Caco-2 (cell line): Measurements from ENCODE around the gene ENC1. TPM values are rescaled to one million over a fixed set of nuclear protein-coding genes. Genes with fewer than 3 reads are reported as not detected.

Experiments used
- BruUV-seq: library from RNA; stranded (reverse); fragments of 400-500 nt; replicated peaks from 2 replicates; lab custom pipeline; 2021; lab: Mats Ljungman, UMichigan
- CTCF ChIA-PET: fragments of 300-600 bp; sonication (Branson Sonifier 250); formaldehyde crosslinking; loops from one replicate; lab custom pipeline; 2022; ENCODE audit warnings: antibody characterized with exemption; lab: Charles Lee
- POLR2A ChIA-PET: fragments of 300-600 bp; sonication (Branson Sonifier 250); formaldehyde crosslinking; loops from one replicate; lab custom pipeline; 2022; ENCODE audit warnings: antibody characterized with exemption; lab: Charles Lee
- DNase-seq, 2 experiments: peaks; one replicate each; pipeline versions ENCODE4 v3.0.0 to v3.0.0-alpha.2; 2020 to 2022
- H3K27me3 ChIP-seq: replicated peaks from 2 replicates; pipeline ENCODE4 v1.6.0; 2011; ENCODE audit warnings: low read length; ENCODE audit not compliant: control insufficient read depth, insufficient read depth
- H3K36me3 ChIP-seq: 2 replicates; pipeline ENCODE4 v1.5.1; 2011; ENCODE audit warnings: low read length; ENCODE audit not compliant: control insufficient read depth, insufficient read depth
- H3K4me1 ChIP-seq: fragments of 250-450 bp; sonication (Bioruptor Pico); 2 replicates; pipeline ENCODE4 v1.5.1; 2020; ENCODE audit warnings: mild to moderate bottlenecking
- H3K4me3 ChIP-seq: 2 replicates; pipeline ENCODE4 v1.5.1; 2011; ENCODE audit warnings: low read depth, mild to moderate bottlenecking, control low read depth, low read length
- H3K9me3 ChIP-seq: fragments of 250-450 bp; sonication (Bioruptor Pico); 2 replicates; pipeline ENCODE4 v1.5.1; 2020; ENCODE audit warnings: mild to moderate bottlenecking, moderate library complexity
- H3K27ac Mint-ChIP-seq: one replicate; pipeline ENCODE4 v1.8.0; 2022; ENCODE audit warnings: mixed read lengths; ENCODE audit not compliant: unreplicated experiment
- H3K27me3 Mint-ChIP-seq: one replicate; pipeline ENCODE4 v1.8.0; 2022; ENCODE audit warnings: mixed read lengths; ENCODE audit not compliant: insufficient read depth, unreplicated experiment
- H3K36me3 Mint-ChIP-seq: one replicate; pipeline ENCODE4 v1.8.0; 2022; ENCODE audit warnings: mild to moderate bottlenecking, mixed read lengths; ENCODE audit not compliant: insufficient read depth, unreplicated experiment
- H3K4me1 Mint-ChIP-seq: one replicate; pipeline ENCODE4 v1.8.0; 2022; ENCODE audit warnings: low read depth, mixed read lengths; ENCODE audit not compliant: unreplicated experiment
- H3K4me3 Mint-ChIP-seq: one replicate; pipeline ENCODE4 v1.8.0; 2022; ENCODE audit warnings: mild to moderate bottlenecking, moderate library complexity, mixed read lengths; ENCODE audit not compliant: unreplicated experiment
- H3K9me3 Mint-ChIP-seq: one replicate; pipeline ENCODE4 v1.8.0; 2022; ENCODE audit warnings: mixed read lengths; ENCODE audit not compliant: unreplicated experiment
- intact Hi-C: fragments of 100-400 bp; cut with micrococcal nuclease; formaldehyde crosslinking; loops from one replicate; pipeline ENCODE4 v1.10.0; 2022; ENCODE audit not compliant: unreplicated experiment
- total RNA-seq: library from RNA; stranded (reverse); gene quantifications from 2 replicates; pipeline ENCODE4 v1.2.3, GENCODE V29; 2022
- TF ChIP-seq, protein P1 (sequence below), 2 experiments: fragments of 200-600 bp in 1 of 2; IDR thresholded peaks; 1 replicate in 1 of 2; 2 replicates in 1 of 2; pipeline versions ENCODE4 v1.5.1 to v1.8.0; 2011 to 2022; ENCODE audit warnings: antibody characterized with exemption in 1 of 2, control low read depth in 1 of 2, inconsistent platforms in 1 of 2, low read depth in 1 of 2, low read length in 1 of 2, mild to moderate bottlenecking in 1 of 2, moderate library complexity in 1 of 2; ENCODE audit not compliant: insufficient read depth in 1 of 2, severe bottlenecking in 1 of 2, unreplicated experiment in 1 of 2

Gene ENC1
- total RNA-seq, 1 experiment from 2014 or later = 92.7 TPM

DNA sequence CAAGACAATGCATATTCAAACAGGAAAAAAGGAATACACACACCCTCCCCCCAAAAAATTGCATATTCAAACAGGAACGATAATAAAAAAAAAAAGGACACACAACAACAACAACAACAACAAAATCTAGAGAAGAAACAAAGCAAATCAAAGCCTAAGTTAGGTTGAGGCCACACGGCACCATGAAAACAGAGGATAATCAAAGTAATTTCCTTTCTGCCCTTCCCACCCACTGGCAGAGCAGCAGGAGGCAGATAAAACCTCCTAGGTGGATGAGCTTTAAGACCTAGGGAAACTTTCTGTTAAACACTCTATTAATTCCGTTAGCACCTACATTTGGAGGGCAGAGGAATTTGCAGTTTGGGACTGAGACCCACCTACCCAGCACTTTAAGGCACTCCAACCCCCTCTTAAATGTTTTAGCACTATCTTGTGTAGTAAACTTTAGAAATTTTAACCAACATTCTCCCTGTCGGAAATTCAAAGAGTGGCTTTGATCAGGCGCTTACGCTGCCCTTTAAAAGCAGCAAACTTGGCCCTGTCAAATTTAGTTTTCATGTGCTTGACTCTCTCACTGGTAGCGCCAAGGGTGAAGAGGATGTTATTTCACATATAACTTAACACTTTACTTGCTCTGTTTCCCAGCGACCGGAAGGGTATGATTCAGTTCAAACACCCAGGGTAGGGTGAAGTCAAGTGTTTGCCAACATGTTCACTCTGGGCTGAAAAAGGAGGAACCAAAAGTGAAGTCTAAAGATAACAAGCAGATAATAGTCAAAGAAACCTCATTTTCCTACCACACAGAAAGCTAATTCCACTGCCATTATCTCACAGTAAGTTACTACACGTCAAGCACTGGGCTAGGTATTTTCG lies 9.2 kb downstream of the ENC1 start:
- intact Hi-C loops = no loop called here
- DNase-seq = no peak
- no peaks in the 10 kb centered on the region for H3K9me3 Mint-ChIP-seq
- H3K4me1 Mint-ChIP-seq = peaks cover 58% of the 10 kb centered on the region
- TF ChIP-seq, protein P1, sequence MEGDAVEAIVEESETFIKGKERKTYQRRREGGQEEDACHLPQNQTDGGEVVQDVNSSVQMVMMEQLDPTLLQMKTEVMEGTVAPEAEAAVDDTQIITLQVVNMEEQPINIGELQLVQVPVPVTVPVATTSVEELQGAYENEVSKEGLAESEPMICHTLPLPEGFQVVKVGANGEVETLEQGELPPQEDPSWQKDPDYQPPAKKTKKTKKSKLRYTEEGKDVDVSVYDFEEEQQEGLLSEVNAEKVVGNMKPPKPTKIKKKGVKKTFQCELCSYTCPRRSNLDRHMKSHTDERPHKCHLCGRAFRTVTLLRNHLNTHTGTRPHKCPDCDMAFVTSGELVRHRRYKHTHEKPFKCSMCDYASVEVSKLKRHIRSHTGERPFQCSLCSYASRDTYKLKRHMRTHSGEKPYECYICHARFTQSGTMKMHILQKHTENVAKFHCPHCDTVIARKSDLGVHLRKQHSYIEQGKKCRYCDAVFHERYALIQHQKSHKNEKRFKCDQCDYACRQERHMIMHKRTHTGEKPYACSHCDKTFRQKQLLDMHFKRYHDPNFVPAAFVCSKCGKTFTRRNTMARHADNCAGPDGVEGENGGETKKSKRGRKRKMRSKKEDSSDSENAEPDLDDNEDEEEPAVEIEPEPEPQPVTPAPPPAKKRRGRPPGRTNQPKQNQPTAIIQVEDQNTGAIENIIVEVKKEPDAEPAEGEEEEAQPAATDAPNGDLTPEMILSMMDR (IDR thresholded peaks at IDR 0.05; ENCODE audit: insufficient read depth in 1 of 2, low read depth in 1 of 2, low read length in 1 of 2, severe bottlenecking in 1 of 2, unreplicated experiment in 1 of 2) = no peak
- H3K27ac Mint-ChIP-seq = peak overlapping the region; percentile 91
- Histone ChIP-seq H3K4me3 (no peak overlapping the region), H3K9me3 (no peaks in the 10 kb centered on the region), H3K27me3 (no peaks in the 10 kb centered on the region), H3K4me1 (peaks cover 67% of the 10 kb centered on the region), H3K36me3 (peaks cover 26% of the 10 kb centered on the region)
- peak overlapping the region; percentile 59 for H3K4me3 Mint-ChIP-seq
- ChIA-PET POLR2A (interaction anchor here (1.0 to 1.3 kb wide), 2 partner anchors 10 to 215 kb away, joined by 3 read pairs; no protein-coding TSS in a partner anchor), CTCF (no interaction called here)
- BruUV-seq = no TSS peak
- no peaks in the 10 kb centered on the region for H3K27me3 Mint-ChIP-seq
- peaks cover 100% of the 10 kb centered on the region for H3K36me3 Mint-ChIP-seq

DNA sequence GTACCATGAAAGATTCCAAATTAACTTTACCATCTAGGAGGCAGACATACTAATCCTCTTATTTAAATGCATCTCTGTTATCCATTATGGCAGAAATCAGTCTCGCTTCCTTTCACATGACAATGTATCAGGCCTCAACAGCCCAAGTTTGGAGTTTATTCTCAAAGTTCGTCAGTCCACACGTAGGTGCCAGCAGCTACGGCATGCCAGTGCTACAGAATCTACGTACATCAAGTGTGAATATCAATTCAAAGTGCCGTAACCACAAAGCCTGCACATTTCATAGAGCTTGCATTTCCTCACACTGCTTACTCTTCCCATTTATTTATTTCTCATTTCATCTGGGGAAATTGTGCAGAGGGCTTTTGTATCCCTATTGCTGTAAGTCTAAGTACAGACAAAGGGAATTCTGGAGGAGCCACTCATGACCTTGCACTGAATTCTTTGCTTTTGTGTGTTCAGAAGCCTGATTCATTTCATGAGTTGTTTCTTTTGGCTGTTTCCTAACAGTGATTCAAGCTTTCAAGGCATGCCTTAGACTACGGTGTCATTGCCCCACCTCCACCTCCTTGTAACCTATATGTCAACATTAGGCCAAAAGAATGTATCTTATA lies 10.0 kb downstream of the ENC1 start:
- BruUV-seq = no TSS peak
- ChIA-PET CTCF (no interaction called here), POLR2A (interaction anchor here (1.0 to 1.3 kb wide), 2 partner anchors 10 to 215 kb away, joined by 3 read pairs; no protein-coding TSS in a partner anchor)
- H3K27ac Mint-ChIP-seq = peak overlapping the region; percentile 91
- H3K9me3 ChIP-seq = no peaks in the 10 kb centered on the region
- H3K9me3 Mint-ChIP-seq = no peaks in the 10 kb centered on the region
- H3K36me3 Mint-ChIP-seq = peaks cover 100% of the 10 kb centered on the region
- H3K4me1 Mint-ChIP-seq = peaks cover 58% of the 10 kb centered on the region
- intact Hi-C loops = no loop called here
- TF ChIP-seq, protein P1 (IDR thresholded peaks at IDR 0.05; ENCODE audit: insufficient read depth in 1 of 2, low read depth in 1 of 2, low read length in 1 of 2, severe bottlenecking in 1 of 2, unreplicated experiment in 1 of 2) = no peak
- H3K4me3 Mint-ChIP-seq = peak overlapping the region; percentile 59
- H3K4me1 ChIP-seq = peaks cover 60% of the 10 kb centered on the region
- peaks cover 24% of the 10 kb centered on the region for H3K36me3 ChIP-seq
- no peak for DNase-seq
- H3K4me3 ChIP-seq = no peak overlapping the region
- H3K27me3 Mint-ChIP-seq = no peaks in the 10 kb centered on the region
- no peaks in the 10 kb centered on the region for H3K27me3 ChIP-seq

DNA sequence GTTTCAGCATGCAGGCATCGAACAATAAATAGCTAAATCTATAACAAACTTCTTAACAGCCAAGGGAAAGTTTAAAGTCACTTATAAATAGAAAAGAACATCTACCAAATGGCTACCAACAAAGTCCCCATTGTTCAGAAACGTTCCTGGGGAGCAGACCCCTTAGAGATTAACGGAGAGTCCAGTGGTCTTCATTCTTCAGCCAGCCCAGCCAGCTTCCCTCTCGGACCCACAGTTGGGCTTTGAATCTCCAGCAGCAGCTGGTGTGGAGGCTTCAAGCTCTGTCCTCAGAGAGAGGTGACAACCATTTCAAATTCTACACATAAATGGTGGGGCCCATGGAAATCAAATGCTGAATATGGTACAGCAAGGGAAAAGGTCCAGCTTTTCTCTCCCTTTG lies 11.2 kb downstream of the ENC1 start:
- peaks cover 61% of the 10 kb centered on the region for H3K4me1 Mint-ChIP-seq
- TF ChIP-seq, protein P1 (IDR thresholded peaks at IDR 0.05; ENCODE audit: insufficient read depth in 1 of 2, low read depth in 1 of 2, low read length in 1 of 2, severe bottlenecking in 1 of 2, unreplicated experiment in 1 of 2) = no peak
- no peaks in the 10 kb centered on the region for H3K9me3 Mint-ChIP-seq
- Histone ChIP-seq H3K4me1 (peaks cover 52% of the 10 kb centered on the region), H3K9me3 (no peaks in the 10 kb centered on the region), H3K36me3 (peaks cover 16% of the 10 kb centered on the region), H3K4me3 (no peak overlapping the region), H3K27me3 (no peaks in the 10 kb centered on the region)
- DNase-seq = no peak
- ChIA-PET POLR2A (no interaction called here), CTCF (interaction anchor here (0.7 kb wide), 1 partner anchor 10 kb away, joined by 10 read pairs; no protein-coding TSS in a partner anchor)
- TSS peak; percentile 5 for BruUV-seq
- intact Hi-C loops = no loop called here
- no peak overlapping the region for H3K4me3 Mint-ChIP-seq
- peaks cover 95% of the 10 kb centered on the region for H3K36me3 Mint-ChIP-seq
- no peaks in the 10 kb centered on the region for H3K27me3 Mint-ChIP-seq
- H3K27ac Mint-ChIP-seq = no peak overlapping the region
